ENCODE results near the gene NBEA.
A peak's percentile ranks its signal among the peaks of the same experiment; 100 is the strongest.
"Not testable (repeated sequence)": the region's sequence is repeated elsewhere in the genome, so short reads cannot be mapped to it uniquely, and the experiment has no call there.

The NBEA gene

DNA sequence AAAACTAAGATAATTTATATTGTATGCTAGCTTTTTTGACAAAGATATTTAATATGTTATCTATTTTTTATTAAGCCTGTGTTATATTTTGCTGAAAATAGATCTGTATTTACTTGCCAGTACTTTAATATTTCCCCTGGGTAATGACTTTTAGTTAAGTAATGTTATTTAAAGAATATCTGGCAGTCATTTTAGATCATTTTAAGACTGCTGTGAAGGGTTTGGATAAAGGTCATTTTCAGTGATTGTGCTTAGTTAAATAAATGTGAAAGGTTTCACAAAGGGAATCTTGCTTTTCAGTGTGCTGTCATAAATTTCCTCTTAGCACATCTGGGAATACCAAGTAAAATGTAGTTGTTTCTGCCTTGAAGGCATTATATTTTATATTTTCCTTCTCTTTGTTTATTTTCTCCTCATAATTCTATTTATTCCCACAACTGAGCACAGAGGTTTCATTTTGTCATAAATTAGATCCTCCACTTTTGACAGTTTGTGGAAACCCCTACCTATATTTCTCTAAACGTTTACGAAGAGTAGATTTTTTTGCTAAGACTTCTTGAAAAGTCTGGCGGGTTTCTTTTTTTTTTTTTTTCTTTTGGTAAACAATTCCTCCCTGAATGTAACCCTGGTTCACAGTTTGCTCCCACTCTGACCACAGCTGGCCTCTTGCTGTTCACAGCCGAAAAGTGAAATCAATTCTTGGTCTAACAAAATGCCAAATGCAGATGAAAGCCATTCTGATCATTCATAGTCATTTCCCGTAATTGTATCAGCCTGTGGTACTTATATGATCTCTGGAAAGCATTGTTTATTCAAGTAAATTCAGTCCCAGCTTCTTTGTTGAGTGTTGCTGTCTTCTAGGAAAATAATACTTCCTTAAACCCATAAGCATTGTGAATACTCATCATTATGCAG lies 446.6 kb downstream of the NBEA start:
- no peak for DNase-seq (ENCODE audit: low spot score)

DNA sequence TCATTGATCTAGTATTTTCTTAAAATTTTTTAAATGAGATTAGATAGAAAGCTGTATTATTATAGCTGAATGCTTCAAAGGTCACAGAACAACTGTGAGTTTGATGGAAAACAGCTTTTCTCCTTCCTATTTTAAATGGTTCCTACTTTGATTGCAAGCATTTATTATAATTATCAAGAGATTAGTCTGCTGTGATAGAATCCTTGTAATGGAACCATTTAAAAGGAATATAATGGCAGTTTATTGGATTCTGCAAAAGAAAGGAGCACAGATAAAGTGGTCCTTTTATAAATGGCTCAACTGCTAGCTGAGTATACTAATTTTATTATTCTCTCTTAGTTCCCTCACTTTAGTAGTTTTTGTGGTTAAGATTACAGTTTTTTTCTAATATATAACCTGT lies 447.5 kb downstream of the NBEA start:
- DNase-seq (ENCODE audit: low spot score), result no peak

DNA sequence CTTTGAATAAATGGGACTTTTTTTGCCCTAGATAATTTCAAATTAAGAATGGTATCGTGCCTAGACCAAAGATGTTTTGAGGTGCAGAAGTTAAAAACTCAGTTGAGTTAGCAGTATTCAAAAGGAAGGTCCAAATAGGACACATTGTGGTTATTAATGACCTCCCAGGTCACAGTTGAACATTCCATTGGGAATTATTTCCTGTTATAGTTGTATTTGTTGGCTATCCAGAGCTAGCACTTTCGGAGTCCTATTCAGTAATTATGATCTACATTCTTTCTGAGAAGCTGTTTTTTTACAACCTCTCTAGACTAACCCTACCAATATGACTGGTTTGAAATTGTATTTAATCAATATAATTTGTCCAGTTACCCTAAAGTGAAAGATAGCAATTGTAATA lies 450.7 kb downstream of the NBEA start:
- DNase-seq (ENCODE audit: low spot score), result no peak

DNA sequence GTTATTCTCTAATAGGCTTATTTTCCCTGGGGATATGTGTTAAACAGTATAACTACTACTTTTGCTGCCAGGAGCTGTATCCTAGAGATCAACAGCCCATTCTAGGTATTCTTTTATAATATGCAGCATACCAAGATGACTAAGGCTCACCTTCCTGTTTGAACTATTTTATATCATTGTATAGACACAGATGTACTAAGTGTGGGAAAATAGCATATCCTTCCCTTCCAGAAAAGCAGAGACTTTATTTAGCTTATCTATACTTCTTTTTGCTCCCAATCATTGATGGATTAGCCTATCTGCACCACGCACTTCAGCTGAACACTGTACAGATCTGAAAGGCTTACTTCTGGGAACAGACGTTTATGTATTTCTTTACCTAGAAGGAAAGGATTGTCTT lies 451.8 kb downstream of the NBEA start:
- no peak for DNase-seq (ENCODE audit: low spot score)

DNA sequence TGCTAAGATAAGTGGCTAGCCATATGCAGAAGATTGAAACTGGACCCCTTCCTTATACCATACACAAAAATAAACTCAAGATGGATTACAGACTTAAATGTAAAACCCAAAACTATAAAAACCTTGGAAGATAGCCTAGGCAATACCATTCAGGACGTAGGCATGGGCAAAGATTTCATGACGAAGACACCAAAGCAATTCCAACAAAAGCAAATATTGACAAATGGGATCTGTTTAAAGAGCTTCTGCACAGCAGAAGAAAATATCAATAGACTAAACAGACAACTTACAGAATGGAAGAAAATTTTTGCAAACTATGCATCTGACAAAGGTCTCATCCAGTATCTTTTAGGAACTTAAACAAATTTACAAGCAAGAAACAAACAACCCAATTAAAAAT lies 466.2 kb downstream of the NBEA start:
- not testable (repeated sequence) for DNase-seq (ENCODE audit: low spot score)

DNA sequence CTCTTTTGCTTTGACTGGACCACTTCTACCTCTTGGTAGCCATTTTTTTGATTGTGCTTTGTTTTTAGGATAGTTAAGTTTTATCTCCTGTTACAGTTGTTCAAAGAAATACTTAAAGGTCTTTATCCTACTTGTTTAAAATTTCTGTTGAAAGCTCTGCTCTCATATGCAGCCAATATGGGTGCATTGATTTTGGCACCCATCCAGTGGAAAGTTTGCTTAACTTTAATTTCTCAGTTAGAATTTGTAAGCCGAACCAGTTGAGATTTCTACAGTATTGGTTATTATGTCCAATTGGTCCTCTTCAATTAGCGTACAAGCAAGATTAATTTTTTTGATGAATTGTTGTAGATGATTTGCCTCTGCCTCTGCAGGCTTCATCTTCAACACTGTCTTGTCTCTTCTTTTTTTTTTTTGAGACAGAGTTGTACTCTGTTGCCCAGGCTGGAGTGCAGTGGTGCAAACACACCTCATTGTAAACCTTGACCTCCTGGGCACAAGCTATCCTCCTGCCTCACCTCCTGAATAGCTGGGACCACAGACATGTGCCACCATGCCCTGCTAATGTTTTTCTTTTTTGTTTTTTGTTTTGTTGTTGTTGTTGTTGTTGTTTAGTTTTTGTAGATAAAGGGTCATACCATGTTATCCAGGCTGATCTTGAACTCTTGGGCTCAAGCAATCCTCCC lies 469.1 kb downstream of the NBEA start:
- no peak for DNase-seq (ENCODE audit: low spot score)

DNA sequence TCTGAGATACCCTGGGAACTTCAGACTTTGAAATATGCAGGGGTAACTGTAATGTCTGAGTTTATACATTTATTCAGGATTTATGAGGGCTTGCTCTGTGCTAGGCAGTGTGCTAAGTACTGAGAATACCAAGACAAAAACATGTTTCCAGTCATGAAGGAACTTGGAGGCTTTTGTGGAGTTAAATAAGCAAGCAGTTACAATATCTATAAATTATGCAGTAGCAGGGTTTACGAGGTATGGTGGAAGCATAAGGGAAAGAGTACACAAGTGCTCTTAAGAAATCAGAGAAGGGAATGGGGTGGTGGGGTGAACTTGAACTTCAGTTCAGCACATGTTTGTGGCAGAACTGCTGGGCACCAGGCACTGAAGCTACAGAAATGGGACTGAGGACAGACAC lies 506.4 kb downstream of the NBEA start:
- DNase-seq (ENCODE audit: low spot score), result no peak

DNA sequence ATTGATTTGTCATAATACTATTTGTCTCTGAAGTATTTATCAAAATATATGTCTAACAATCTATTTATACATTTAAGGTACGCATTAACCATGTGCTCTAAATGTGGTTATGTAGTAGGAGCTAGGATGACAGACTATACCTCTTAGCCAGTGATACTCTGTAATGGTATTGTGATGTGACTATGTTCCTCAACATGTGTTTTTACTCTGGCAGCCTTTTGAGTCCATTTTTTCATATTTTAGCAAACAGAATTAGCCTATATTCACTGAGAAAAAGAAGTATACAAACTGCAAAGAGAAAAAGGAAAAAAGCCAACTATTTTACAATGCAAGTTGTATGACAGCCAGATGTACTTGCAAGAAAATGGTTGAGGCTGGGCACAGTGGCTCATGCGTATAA lies 507.8 kb downstream of the NBEA start:
- no peak for DNase-seq (ENCODE audit: low spot score)

DNA sequence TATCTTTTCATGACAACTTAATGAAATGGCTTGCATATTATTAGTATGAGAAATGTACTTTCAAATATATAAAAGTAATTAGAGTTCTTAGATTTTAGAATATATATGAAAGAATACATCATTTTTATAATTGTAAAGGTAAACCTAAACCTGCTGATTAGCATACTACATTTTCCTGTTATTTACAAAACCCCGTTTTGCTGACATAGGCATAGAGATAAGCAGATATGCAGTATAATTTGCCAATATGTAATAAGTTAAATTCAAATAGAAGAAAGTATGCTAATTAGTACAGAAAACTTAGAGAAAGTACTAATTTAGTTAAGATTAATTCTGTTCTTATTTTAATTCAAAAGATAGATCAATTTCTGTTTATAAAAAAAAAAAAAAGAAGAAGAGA lies 513.0 kb downstream of the NBEA start:
- no peak for DNase-seq (ENCODE audit: low spot score)

DNA sequence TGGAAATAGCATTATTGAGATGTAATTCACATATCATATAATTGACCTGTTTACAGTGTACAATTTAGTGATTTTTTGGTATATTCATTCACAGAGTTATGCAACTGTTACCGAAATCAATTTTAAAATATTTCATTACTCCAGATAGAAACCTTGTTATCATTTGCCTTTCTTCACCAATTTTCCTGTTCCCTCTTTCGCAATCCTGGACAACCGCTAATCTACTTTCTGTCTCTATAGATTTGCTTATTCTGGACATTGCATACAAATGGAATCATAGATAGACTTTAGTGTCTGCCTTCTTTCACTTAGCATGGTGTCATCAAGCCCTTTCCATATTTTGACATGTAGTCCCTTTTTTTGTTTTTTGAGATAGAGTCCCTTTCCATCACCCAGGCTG lies 515.2 kb downstream of the NBEA start:
- no peak for DNase-seq (ENCODE audit: low spot score)

DNA sequence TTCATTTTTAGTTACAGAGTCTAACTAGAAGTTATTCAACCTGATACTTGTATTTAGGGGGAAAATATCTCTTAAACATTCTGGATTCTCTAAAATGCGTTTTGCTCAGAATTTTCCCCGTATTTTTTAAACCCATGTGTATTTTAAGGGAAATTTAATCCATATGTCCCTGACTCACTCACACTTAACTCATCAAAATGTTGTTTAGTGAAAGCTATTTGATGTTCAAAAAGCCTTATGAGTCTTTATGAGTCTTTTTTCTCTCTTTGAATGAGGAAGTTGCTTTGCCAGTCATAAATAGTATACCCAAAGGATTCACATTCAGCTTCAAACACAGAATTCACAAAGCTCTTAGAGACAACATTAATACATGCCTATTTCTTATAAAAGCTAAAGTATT lies 518.0 kb downstream of the NBEA start:
- no peak for DNase-seq (ENCODE audit: low spot score)

DNA sequence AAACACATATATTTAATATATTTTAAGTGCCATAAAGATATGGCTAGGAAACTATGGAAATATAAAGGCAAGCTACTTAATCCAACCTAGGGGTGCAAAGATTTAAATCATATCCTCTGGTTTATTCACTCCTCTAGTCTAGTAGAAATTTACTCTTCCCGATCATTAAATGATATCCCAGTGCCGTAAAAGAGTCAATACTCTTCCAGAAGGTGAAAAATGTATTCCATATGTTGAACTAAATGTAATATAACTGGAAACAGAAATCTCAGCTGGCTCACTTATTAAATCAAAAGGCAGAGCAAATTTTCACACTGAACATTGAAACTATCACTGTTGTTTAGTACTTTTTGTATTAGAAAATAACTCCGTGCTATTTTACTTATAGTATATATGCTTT lies 523.3 kb downstream of the NBEA start:
- no peak for DNase-seq (ENCODE audit: low spot score)

DNA sequence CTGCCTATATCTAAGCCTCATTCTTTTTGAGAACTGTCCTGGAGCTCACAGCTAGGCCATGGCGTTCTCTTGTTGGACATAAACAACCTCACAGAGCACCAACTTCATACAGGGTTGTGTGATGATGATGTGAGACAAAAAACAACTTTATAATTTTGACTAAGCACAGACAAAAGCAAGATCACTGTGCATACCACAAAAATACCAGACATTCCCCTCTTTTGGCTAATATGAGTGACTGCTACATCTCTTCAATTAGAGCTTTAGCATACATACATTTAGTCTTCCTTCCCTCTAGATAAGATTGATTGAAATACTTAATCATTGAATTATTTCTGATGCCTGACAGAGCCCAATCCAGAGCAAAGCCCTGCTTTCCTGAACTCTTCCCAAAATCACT lies 526.1 kb downstream of the NBEA start:
- no peak for DNase-seq (ENCODE audit: low spot score)

DNA sequence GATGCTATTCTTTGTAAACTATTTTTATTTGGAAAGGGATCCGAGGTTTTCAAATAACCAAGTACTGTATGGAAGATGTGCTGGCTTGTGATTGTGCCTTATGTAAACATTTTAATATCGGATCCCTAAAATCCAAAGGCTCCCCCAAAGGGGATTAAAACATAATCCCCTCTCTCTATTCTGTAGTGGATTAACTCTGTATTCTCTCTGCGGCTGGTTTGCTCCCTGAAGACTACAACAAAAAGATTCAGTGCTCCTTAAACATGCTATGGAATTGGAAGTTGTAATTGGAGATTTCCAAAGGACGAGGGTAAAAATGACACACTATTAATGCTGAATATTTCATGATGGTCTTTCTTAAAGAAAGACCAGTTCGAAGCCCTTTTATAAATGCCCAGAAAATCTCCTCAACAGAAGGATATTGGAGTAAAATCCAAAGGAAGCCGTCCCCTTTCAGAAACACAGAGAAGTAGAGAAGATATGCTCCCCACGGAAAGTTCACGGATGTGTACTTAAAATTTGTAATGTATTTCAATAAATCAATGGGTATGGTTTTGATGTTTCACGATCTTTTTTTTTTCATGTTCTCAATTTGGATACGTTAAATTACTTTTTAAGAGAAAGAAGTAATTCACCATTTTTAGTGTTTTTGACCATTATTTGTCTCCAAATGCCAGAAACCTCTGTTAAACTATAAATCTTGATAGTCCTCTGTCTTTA lies 527.9 kb downstream of the NBEA start:
- no peak for DNase-seq (ENCODE audit: low spot score)

DNA sequence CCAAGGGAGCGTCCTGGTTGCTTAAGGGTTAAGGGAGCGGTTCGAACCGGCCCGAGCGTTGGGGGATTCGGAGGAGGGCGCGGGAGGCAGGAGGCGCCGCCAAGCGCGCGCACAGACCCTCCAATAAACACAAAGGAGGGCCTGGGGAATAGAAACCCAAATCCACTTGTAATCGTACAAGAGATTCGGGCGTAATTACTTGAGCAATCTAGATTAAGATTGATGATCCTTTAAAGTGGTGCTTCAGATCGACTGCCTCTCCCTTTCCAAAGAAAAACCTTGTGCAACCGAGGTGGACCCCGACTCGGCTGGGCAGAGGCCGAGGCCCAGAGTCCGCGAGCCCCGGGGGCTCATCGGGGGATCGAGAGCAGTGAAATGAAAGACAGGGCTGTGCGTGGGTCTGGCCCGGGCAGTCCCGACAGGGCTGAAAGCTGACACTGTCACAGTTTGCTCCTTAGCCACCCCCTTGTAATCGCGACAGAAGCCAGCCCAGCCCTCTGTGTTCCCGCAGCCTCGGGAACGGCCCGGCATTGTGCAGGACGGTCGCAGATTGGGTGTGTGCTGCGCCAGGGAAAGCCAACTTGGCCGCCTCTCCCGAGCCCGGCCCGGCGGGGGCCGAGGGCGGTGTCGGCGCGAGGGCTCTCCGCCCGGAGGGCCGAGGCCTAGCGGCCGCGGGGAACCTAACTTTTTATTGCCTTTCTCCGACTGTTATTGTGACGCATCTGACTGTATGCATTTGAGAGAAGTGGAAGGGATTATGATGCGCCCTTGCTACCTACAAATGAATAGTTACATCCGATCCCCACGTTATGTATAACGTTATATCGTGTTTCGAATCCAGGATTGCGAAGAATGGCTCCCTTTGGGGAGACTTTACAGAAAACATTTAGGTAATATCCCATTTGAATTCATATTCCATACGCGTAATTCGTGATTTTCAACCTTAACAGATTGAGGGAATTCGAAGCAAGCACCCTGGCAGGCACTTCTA lies 528.9 kb downstream of the NBEA start:
- DNase-seq (ENCODE audit: low spot score), result peak; percentile 89

DNA sequence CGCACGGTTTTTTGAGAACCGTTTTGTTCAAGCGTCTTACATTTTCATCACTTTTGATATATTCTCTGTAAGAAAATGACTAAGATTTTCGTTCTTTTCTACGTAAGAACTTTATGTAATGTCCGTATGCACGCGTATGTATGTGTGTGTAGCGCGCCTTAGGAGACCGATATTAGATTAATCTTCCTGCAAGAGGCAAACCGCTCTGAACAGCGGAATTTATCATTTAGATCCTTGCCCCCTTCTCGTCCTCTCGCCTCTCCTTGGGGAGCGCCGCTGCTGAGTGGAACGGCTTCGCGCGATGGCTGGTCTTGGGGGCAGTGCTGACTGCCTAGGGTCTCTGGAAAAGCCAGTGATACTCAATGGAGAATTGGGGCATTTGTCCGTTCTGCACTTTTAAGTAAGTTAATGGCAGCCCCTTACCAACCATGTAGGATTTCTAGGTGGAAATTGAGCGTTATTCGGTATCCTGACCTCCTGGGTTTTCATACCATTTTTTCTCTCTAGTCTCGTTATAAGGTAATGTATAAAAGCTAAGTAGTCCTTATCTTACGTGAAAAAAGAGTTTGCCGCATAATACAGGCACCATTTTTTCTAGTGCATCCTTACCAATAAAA lies 529.7 kb downstream of the NBEA start:
- DNase-seq (ENCODE audit: low spot score), result peak; percentile 78

DNA sequence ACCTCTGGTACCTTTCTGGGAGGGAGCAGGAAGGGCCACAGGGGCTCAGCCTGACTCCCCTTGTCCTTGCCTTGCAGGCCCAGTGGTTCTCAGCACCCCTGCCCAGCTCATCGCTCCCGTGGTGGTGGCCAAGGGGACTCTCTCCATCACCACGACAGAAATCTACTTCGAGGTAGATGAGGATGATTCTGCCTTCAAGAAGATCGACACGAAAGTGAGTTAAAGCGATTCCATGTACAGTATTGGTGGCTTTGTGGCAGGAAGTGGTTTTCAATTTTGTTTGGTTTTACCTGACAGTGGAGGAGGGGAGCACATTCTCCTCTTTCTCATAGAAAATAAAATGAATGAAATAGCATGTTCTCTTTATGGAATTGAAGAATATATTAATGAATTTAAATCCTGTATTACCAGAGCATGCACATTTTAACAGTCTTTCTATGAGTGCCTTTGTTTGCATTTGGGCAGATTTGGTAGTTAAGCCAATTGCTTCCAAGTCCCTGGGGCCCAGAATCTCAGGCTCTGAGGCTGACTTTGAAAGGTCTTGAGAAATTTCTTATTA lies 530.3 kb downstream of the NBEA start:
- peak; percentile 69 for DNase-seq (ENCODE audit: low spot score)

DNA sequence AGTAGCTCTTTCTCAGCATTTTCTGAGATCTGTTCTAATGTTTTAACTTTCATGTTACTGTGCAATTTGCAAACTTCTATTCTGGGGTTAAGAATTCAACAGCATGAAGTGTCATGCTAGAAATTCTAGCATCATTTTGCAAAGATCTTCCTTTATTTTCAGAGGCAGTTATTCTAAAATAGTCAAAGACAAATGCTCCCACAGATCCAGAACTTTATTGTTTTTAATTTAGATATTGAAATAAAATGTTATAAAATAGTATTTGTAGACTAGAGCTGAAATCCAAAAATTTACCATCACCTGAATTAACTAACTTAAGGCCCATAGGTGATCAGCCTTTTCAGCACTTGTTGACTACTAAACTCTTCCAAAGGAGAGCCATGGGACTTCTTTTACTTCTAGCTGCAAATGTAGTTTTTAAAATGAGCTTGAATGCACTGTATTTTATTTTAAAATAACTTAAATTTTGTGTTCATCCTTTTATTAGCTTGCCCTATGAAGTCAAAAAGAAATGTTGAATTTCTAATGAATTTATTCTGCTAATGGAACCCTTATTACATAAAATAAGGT lies 531.2 kb downstream of the NBEA start:
- DNase-seq (ENCODE audit: low spot score), result no peak

DNA sequence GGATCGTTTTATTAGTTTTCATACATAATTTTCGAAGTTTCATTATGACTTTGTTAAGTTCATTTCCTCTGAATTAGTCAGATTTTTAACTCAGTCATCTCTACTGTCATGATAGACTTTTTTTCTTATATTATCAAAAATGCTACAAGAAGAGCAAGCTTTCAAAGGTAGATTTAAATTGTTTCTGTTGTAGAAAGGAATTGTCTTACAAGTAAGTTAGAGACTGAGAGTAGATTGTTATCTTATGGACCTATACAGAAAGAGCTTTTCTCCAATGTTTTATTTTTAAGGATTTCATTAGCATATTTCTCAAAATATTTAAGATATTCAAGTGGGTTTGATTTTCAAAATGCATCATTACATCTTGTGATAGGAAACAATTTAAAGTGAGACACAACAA lies 531.7 kb downstream of the NBEA start:
- DNase-seq (ENCODE audit: low spot score), result no peak

DNA sequence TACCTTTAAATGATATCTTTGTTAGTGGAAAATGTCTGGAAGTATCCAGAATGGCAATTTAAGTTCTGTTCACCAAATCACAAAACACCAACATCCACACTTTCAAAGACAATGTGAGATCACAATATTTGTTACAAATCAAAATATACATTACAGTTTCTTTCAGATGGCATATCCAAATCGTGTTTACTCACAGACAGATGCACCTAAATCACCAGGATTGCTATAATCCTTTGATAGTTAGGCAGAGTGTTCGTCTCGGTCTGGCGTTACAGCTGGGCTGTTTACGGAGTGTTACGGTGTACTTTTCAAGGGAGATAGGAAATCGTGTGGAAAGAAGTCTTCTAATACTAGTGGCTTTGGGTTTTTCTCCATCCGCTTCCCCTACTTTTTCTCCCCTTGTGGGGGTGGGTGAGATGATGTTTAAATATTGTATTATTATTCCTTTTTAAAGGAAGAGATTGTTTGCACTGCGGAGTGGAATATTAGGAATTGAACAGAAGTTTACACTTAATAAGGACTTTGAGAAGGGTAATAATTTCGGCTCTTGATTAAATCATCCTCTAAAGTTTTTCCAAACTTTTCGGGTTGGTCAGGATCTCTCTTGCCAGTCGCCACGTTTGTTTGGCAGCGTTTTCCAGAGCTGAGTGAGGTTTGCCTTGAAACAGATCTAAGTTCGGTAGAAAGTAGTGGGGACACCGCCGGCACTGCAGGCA lies 532.6 kb downstream of the NBEA start:
- DNase-seq (ENCODE audit: low spot score), result peak; percentile 73
